AG08396 (cell line): Measurements from ENCODE around the gene CCDC187.
A peak's percentile ranks its signal among the peaks of the same experiment; 100 is the strongest.

Source experiments
- DNase-seq: peaks from one replicate; pipeline ENCODE4 v3.0.0; 2012; ENCODE audit warnings: low spot score, mixed read lengths

Gene CCDC187

DNA sequence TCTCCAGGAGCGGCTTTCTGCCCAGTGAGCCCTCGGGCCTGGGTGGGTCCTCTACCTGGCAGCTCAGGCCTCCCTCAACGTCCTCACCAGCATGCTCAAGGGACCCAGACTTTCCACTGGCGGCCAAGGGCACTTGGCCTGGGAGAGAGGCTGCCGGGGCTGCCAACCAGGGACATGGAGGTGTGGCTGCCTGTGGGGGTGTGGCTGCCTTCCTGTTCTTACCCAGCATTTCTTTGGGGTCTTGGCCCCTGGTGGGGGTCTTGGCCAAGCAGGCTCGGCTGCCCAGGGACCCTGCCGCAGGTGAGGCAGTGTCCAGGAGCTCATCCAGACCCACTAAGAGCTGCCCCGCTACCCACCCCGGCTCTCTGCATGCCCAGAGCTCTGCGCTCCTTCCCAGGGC lies 51.0 kb downstream of the CCDC187 start:
- DNase-seq: no peak

DNA sequence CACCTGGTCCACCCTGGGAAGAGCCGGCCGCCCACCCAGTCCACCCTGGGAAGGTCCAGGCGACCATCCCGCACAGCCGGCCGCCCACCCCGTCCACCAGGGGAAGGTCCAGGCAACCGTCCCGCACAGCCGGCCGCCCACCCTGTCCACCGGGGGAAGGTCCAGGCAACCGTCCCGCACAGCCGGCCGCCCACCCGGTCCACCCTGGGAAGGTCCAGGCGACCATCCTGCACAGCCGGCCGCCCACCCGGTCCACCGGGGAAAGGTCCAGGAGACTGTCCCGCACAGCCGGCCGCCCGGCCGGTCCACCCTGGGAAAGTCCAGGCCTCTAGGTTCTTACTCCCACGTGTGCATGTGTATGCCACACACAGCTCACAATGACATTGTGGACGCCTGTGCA lies 51.6 kb downstream of the CCDC187 start:
- DNase-seq: no peak

- no peak for DNase-seq
These were observed 52.4 kb downstream of the CCDC187 start for GRCh38 chr9:136251264-136252115.

- DNase-seq: no peak
These were observed 53.2 kb downstream of the CCDC187 start for GRCh38 chr9:136250676-136251075.

- DNase-seq: no peak
These were observed 53.9 kb downstream of the CCDC187 start for GRCh38 chr9:136249877-136250559.

DNA sequence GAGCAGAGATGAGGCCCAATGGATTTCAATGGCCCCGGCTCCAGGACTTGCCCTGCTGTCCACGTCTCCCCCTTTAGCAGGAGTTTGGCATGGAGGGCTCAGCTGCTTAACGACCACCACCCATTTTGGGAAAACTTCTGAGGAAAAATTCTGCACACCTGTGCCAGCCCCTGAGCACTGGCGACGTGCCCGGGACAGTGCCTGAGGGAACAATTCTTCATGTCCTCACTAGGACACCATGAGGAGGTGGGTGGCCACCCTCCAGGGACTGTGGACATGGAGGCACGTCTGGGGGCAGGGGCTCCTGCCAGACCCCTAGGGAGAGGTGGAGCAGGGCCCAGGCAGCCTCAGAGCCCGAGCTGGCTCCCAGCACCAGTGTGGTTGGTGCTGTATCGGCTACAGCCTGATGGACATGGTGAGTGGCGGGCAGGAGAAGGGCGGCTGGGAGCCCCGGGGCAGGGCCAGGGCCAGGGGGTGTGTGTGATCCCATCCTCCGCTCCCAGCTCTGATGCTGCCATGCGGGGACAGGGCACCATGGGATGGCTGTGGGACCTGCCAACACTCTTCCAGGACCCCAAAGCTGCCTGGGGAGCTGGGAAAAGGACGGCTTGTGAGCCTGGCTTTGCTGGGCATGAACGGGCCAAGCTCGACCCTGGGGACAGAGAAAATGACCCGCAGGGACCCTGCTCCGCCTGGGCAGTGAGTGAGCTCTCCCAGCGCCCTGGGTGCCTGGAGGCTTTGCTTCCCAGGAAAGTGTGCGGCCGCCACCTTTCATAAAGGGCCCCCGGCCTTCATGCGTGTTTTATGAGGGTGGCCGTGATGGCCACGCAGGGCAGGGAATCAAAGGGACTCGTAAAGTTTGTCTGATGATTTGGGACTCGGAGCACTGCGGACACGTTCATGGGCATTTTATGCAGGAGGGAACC lies 54.7 kb downstream of the CCDC187 start:
- DNase-seq: no peak

DNA sequence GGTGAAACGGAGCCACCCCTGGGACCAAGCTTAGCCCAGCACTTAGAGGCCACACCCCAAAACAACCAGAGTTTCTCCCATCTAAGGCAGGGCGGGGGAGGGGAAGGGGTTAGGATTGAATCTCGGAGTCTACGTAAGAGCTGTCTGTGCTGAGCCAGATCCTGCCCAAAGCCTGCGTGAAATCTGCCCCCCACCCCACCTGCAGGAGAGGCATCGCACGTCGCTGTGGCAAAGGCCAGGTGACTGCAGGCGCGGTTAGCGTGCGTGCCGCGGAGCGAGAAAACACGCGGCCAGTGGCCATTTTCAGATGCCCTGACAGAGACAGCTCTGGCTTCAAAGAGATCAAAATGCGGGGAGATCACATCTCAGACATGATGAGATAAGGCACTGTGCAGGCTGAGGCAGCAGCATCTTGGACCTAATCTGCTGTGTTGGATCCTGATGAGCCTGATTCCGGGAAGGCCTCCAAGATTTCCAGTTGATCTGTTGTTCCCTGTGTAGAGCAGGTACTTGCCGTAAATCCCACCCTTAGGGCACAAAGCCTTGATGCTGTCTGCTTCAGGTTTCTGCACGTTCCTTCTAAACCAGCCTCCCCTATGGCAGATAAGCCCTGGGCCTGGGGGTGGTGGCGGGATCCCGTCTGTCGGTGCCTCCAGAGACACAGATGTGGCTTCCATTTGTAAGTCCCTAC lies 55.8 kb downstream of the CCDC187 start:
- no peak for DNase-seq

DNA sequence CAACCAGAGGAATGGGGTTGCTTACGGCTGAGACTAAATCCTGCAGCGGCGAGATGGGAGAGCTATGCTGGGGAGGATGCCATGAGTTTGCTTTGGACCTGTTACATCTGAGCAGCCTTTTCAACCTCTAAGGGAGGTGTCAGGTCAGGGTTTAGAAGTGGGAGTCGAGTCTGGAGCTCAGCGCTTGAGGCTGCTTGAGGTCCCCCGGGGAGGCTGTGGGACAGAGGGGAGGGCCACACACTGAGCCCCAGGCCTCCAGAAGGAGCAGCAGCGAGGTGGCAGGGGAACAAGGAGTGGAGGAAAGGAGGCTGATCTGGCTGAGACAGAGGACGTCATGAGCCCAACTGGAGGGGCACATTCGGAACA lies 56.4 kb downstream of the CCDC187 start:
- no peak for DNase-seq

DNA sequence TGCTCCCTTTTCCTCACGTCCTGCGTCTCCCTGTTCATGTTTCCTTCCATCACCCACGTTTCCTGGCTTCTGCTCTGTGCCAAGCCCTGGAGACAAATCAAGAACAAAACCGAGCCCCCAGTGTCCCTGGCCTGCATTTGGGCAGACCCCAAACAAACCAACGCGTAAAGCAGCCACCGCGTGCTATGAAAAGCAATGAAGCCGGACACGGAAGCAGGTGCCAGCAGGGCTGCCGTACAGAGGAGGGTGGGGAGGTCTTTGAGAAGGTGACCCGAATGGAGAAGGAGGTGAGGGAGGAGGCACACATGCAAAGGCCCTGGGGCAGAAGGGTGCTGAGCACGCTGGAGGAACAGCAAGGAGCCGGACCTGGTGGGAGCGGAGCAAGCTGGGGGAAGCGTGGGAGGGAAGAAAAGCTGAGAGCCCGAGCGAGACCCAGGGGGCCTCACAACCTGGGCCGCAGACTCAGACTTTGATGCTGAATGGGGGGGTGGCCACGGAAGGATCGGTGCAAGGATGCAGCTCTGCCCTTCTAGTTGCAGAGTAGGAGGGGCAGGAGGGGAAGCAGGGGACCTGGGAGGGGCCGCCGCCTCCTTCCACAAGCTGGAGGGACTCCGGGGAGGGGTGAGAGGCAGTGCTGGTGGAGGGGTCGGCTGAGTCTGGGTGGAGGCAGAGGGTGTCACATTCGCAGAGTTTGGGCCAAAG lies 56.9 kb downstream of the CCDC187 start:
- no peak for DNase-seq

GRCh38 chr9:136245219-136246150 lies 58.4 kb downstream of the CCDC187 start, which contains the start of gene QSOX2:
Gene QSOX2 (minus strand): TSS chr9:136245812. CDS start chr9:136245803, 9 bp downstream.
- DNase-seq: peak; percentile 99

DNA sequence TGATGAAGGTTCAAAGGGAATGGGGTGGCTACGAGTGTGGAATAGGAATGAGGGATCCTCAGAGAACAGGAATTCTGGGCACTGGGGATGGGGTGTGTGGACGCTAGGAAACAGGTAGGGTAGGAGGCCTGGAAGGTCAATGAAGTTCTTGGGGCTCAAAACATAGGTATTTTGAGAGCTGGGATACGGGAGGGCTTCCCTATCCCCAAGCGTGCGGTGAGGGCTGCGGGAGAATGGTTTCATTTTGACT lies 59.0 kb downstream of the CCDC187 start:
- no peak for DNase-seq

DNA sequence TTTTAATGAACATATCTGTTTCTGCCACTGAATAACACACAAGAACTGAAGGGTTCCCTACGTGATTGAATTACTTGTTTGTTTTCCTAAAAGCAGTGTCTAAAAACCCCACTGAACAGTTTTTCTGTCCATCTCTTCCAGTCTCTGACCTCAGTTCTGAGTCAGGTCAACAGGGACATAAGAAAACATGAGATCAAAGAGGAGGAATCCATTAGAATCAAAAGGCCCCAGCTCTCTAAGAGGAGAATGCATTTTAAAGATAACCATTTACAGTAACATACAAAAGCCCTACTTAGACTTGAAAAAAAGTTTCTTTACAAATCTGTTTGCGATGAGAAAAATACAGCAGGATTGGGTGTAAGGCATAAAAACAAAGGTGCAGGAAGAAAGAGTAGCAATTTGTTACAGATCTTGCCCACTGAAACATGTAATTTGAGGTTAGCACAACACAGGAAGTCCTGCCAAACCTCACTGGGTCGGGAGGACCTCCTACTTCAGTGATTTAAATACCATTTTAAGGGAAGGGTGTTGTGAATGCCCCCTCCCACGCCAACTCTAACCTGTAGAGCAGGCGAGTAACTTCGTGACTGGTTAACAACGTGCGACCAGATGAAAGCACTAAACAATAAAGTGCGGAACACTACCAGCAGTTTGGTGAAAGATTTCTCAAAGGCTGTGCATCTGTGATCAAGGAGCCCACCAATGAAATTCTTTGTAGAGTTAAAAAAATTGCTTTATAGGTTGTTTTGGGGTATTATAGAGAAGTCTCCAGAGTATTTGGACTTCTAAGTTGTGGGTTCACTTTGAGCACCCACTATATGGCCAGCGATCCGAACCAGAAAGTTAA lies 59.5 kb downstream of the CCDC187 start:
- no peak for DNase-seq

DNA sequence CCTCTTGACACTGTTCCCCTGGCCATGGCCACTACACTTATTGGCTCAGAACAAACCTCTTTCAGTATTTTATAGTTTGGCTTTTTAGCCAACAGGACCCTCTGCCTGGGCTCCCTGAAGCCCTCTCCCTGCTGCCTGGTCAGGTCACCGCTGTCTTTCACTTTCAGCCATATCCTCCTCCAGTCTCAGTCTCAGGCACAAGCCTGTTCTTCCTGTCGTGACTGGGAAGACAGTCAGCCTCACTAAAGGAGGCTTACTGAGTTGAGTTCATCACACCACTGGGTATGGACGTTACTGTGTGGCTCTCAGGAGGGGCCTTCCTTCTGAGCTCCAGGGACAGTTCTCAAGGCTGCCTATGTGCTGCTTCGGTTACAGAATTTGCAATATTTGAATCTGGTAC lies 60.3 kb downstream of the CCDC187 start:
- DNase-seq: no peak

- no peak for DNase-seq
These were observed 60.9 kb downstream of the CCDC187 start for GRCh38 chr9:136242918-136243525.

DNA sequence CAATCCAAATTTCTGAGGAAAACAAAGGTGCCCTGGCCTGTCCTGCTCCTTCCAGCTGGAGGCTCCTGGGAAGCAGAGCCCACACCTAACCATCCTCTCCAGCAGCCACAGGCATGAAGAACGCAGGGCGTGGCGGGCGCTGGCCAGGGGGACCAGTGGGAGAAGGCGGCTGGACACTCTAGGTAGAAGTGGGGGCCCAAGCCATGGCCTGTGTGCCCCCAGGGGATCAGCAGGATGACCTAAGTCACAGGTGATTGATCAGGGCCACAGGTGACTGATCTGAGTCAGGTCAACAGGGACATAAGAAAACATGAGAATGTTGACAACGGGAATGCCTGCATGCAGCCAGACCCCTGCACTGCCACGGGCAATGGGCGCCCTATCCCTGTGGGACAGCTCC lies 61.6 kb downstream of the CCDC187 start:
- DNase-seq: no peak

DNA sequence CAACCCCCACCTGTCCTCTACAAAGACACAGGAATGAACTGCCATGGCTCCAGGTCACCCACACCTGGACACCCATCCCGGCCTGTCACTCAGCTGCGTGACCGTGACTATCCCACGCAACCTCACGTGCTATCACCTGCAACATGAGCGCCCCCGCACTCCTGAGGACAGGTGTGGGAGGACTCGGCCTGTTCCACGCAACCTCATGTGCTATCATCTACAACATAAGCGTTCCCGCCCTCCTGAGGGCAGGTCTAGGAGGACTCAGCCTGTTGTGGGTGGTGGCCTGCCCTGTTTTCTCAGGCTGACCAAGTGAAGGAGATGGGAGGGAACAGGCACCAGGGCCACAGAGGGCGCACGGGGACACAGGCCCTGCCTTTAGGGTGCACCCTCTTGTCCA lies 62.4 kb downstream of the CCDC187 start:
- DNase-seq: no peak

DNA sequence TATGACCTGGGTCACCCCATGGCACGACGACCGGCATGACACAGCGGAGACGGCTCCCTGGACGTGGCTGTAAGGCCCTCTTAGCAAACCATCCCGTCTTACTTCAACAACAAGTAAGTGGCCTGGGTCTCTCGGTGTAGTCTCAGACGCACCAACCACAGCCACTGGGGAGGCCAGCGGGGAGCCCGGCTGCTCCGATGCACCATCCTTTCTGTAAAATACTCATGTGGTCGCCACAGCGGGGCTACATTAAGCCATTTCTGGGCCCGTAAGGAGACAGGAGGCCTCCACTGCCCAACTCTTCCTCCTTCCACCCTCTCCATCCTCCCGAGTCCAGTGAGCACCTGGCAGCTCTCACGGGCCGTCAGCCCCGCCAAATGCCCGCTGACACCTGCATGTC lies 63.0 kb downstream of the CCDC187 start:
- DNase-seq: no peak

GRCh38 chr9:136239983-136240330 lies 63.9 kb downstream of the CCDC187 start:
- DNase-seq: no peak
